ENCODE measurements around the gene GDF11. TPM values are rescaled to one million over a fixed set of nuclear protein-coding genes. Genes with fewer than 3 reads are reported as not detected.

GDF11 gene
- total RNA-seq, 1 experiment from 2014 or later: 10.5 TPM

Other genes with a start within 250 kb of the GDF11 start
- not detected in 2 replicates for gene OR6C4, start 193.5 kb upstream of the GDF11 start, total RNA-seq (2014; rRNA removed; shearing (Covaris generic))
- gene OR2AP1, start 170.7 kb upstream of the GDF11 start, total RNA-seq (2014; rRNA removed; shearing (Covaris generic)): not detected in 2 replicates
- gene OR10P1, start 106.2 kb upstream of the GDF11 start, total RNA-seq (2014; rRNA removed; shearing (Covaris generic)): not detected in 2 replicates
- 21.8 and 27.1 TPM in 2 replicates for gene ITGA7, start 35.2 kb upstream of the GDF11 start, total RNA-seq (2014; rRNA removed; shearing (Covaris generic))
- gene BLOC1S1, start 27.1 kb upstream of the GDF11 start, total RNA-seq (2014; rRNA removed; shearing (Covaris generic)): 66.7 and 76.2 TPM in 2 replicates
- 2.0 and 2.5 TPM in 2 replicates for gene RDH5, start 22.7 kb upstream of the GDF11 start, total RNA-seq (2014; rRNA removed; shearing (Covaris generic))
- 598 and 676 TPM in 2 replicates for gene CD63, start 14.1 kb upstream of the GDF11 start, total RNA-seq (2014; rRNA removed; shearing (Covaris generic))
- gene SARNP, start 74.6 kb downstream of the GDF11 start, total RNA-seq (2014; rRNA removed; shearing (Covaris generic)): 109 and 132 TPM in 2 replicates
- gene ORMDL2, start 74.9 kb downstream of the GDF11 start, total RNA-seq (2014; rRNA removed; shearing (Covaris generic)): 25.4 and 27.6 TPM in 2 replicates
- 33.3 TPM in 2 replicates for gene DNAJC14, start 86.5 kb downstream of the GDF11 start, total RNA-seq (2014; rRNA removed; shearing (Covaris generic))
- 0.91 and 1.0 TPM in 2 replicates for gene MMP19, start 99.8 kb downstream of the GDF11 start, total RNA-seq (2014; rRNA removed; shearing (Covaris generic))
- 24.0 and 25.6 TPM in 2 replicates for gene PYM1, start 184.8 kb downstream of the GDF11 start, total RNA-seq (2014; rRNA removed; shearing (Covaris generic))
- 3.7 and 4.4 TPM in 2 replicates for gene DGKA, start 188.0 kb downstream of the GDF11 start, total RNA-seq (2014; rRNA removed; shearing (Covaris generic))
- gene PMEL, start 222.9 kb downstream of the GDF11 start, total RNA-seq (2014; rRNA removed; shearing (Covaris generic)): 1.2 and 1.3 TPM in 2 replicates
- gene CDK2, start 223.7 kb downstream of the GDF11 start, total RNA-seq (2014; rRNA removed; shearing (Covaris generic)): 99.6 and 106 TPM in 2 replicates
- gene RAB5B, start 231.0 kb downstream of the GDF11 start, total RNA-seq (2014; rRNA removed; shearing (Covaris generic)): 59.4 and 61.0 TPM in 2 replicates

Measured in SJCRH30 (cell line).